Activated CD8-positive, alpha-beta memory T cell treated with anti-CD3 and anti-CD28 coated beads, Interleukin-2, amount 50 U/mL, for 1 hour (primary cell): ENCODE data around the gene PXDN.
"Not testable (repeated sequence)": the region's sequence is repeated elsewhere in the genome, so short reads cannot be mapped to it uniquely, and the experiment has no call there.

Experiments used
- DNase-seq: peaks from one replicate; pipeline ENCODE4 v3.0.0-alpha.2; 2020; ENCODE audit errors: extremely low read depth

The PXDN gene

GRCh38 chr2:1633936-1634587 is 110.3 kb downstream of the PXDN start:
- no peak for DNase-seq

GRCh38 chr2:1633092-1633671 is 111.1 kb downstream of the PXDN start:
- DNase-seq, result no peak

- no peak for DNase-seq
Measured at GRCh38 chr2:1632510-1632909, 111.8 kb downstream of the PXDN start.

- DNase-seq, result no peak
Measured at GRCh38 chr2:1632002-1632348, 112.3 kb downstream of the PXDN start.

GRCh38 chr2:1631292-1632001 is 112.9 kb downstream of the PXDN start:
- DNase-seq, result no peak

- no peak for DNase-seq
Measured at GRCh38 chr2:1628893-1629292, 115.4 kb downstream of the PXDN start.

- no peak for DNase-seq
Measured at GRCh38 chr2:1627628-1628381, 116.5 kb downstream of the PXDN start.

- DNase-seq, result no peak
Measured at GRCh38 chr2:1626271-1626681, 118.0 kb downstream of the PXDN start.

GRCh38 chr2:1625281-1626001 is 118.9 kb downstream of the PXDN start:
- no peak for DNase-seq

GRCh38 chr2:1623906-1624445 is 120.3 kb downstream of the PXDN start:
- no peak for DNase-seq

GRCh38 chr2:1622521-1623200 is 121.7 kb downstream of the PXDN start:
- DNase-seq, result no peak

GRCh38 chr2:1621976-1622375 is 122.3 kb downstream of the PXDN start:
- DNase-seq, result not testable (repeated sequence)

- DNase-seq, result no peak
Measured at GRCh38 chr2:1621501-1621900, 122.8 kb downstream of the PXDN start.

GRCh38 chr2:1621041-1621440 is 123.3 kb downstream of the PXDN start:
- DNase-seq, result no peak

GRCh38 chr2:1620081-1620480 is 124.2 kb downstream of the PXDN start:
- DNase-seq, result no peak

GRCh38 chr2:1619556-1619955 is 124.8 kb downstream of the PXDN start:
- no peak for DNase-seq

GRCh38 chr2:1618974-1619373 is 125.3 kb downstream of the PXDN start:
- no peak for DNase-seq

GRCh38 chr2:1618191-1618961 is 125.9 kb downstream of the PXDN start:
- no peak for DNase-seq

- no peak for DNase-seq
Measured at GRCh38 chr2:1617425-1618021, 126.8 kb downstream of the PXDN start.

GRCh38 chr2:1614564-1614963 is 129.8 kb downstream of the PXDN start:
- DNase-seq, result no peak
